BE2C (cell line): ENCODE results near the gene REEP2.

Experiments used
- DNase-seq: peaks from one replicate; pipeline ENCODE4 v3.0.0-alpha.2; 2020
- H3K27me3 ChIP-seq: fragments of 250-450 bp; sonication (Bioruptor Pico); 2 replicates; pipeline ENCODE4 v1.5.1; 2020; ENCODE audit warnings: mild to moderate bottlenecking
- H3K36me3 ChIP-seq: fragments of 250-450 bp; sonication (Bioruptor Pico); 2 replicates; pipeline ENCODE4 v1.5.1; 2020; ENCODE audit warnings: mild to moderate bottlenecking
- H3K4me1 ChIP-seq: fragments of 250-450 bp; sonication (Bioruptor Pico); 2 replicates; pipeline ENCODE4 v1.5.1; 2020
- H3K4me3 ChIP-seq: 2 replicates; pipeline ENCODE4 v1.5.1; 2011; ENCODE audit warnings: low read depth, low read length
- H3K9me3 ChIP-seq: fragments of 250-450 bp; sonication (Bioruptor Pico); 2 replicates; pipeline ENCODE4 v1.5.1; 2020
- CTCF ChIP-seq: IDR thresholded peaks from 2 replicates; pipeline ENCODE4 v1.5.1; 2012; ENCODE audit warnings: mild to moderate bottlenecking, low read depth, low read length

Gene REEP2

GRCh38 chr5:138490648-138491283 lies 51.9 kb downstream of the REEP2 start:
- no peak overlapping the region for H3K4me3 ChIP-seq

GRCh38 chr5:138491284-138491648 lies 52.4 kb downstream of the REEP2 start:
- Histone ChIP-seq H3K27me3 (no peaks in the 10 kb centered on the region), H3K4me3 (peak overlapping the region; percentile 64), H3K36me3 (no peaks in the 10 kb centered on the region), H3K9me3 (no peaks in the 10 kb centered on the region), H3K4me1 (peaks cover 26% of the 10 kb centered on the region)
- no peak for DNase-seq
- TF ChIP-seq CTCF, result no peak

More at GRCh38 chr5:138490648-138491283, 51.9 kb downstream of the REEP2 start:
- H3K27me3 ChIP-seq, result no peaks in the 10 kb centered on the region
- H3K9me3 ChIP-seq, result no peaks in the 10 kb centered on the region
- no peaks in the 10 kb centered on the region for H3K36me3 ChIP-seq
- DNase-seq, result no peak
- H3K4me1 ChIP-seq, result peaks cover 26% of the 10 kb centered on the region
- no peak for TF ChIP-seq CTCF

DNA sequence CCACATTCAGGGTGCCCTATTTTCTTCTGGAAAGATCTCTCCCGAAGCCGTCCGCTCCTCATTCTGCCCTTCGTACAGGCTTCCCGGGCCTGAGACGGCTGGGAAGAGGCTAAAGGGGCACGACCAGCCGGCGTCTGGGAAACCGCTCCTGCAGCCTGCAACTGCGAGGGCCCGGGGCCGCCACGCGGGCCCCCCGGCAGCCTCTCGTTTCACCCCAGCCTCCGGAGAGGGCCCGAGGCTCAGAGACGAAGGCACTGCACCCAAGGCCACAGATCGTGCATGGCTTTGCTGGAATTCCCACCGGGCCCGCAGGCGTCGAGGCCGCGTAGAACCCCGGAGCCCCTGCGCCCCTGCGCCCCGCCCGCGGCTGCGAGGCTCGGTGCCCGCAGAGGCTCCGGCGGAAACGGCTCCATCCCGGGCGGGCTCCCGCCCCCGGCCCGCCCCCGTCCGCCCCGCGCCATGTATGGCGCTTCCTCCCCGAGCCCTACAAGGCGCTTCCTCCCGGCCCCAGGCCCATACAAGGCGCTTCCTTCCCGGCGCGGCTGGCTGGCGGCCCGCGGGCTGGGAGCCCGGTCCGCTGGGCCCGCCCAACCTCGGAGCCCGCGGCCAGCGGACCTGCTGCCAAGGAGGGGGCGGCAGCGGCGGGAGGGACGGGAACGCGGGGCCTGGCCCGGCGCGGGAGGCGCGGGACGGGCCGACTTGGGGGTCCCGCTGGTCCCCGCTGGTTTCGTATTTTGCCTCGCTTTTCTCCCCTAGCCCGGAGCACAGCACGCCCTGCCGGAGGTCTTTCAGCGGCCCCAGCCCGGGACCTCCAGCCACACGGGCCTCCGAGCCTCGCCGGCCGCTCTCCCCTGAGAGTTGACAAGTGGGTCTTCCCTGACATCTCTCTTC lies 53.1 kb downstream of the REEP2 start:
- Histone ChIP-seq H3K36me3 (no peaks in the 10 kb centered on the region), H3K27me3 (no peaks in the 10 kb centered on the region), H3K9me3 (no peaks in the 10 kb centered on the region), H3K4me1 (peaks cover 26% of the 10 kb centered on the region), H3K4me3 (peak overlapping the region; percentile 64)
- no peak for TF ChIP-seq CTCF
- DNase-seq, result peak; percentile 93

DNA sequence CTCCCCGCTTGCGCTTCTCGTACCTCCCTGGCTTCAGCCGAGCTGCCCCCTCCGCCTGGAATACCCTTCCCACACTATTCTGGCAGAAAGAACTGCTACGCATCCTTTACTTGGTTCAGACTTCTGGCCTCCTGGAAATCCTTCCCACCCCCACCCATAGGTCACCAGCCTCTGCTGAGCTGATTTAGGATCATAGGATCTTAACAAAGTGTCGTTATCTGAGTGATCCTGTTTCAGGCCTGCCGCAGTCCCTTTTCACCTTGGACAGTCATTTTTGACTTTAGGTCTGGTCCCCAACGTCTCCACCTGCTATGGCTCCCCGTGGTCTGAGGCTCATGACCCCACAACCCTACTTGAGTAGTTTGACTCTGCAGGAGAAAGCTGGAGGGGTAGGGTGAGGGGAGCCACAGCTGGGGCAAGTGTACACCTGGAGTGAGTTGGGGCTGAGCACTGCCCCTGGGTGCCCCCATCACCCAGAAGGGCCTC lies 53.7 kb downstream of the REEP2 start:
- Histone ChIP-seq H3K9me3 (no peaks in the 10 kb centered on the region), H3K4me1 (peaks cover 26% of the 10 kb centered on the region), H3K36me3 (no peaks in the 10 kb centered on the region), H3K4me3 (peak overlapping the region; percentile 56), H3K27me3 (no peaks in the 10 kb centered on the region)
- DNase-seq, result no peak
- no peak for TF ChIP-seq CTCF

- no peaks in the 10 kb centered on the region for H3K27me3 ChIP-seq
- no peaks in the 10 kb centered on the region for H3K36me3 ChIP-seq
- H3K4me1 ChIP-seq, result peaks cover 19% of the 10 kb centered on the region
- H3K9me3 ChIP-seq, result no peaks in the 10 kb centered on the region
- no peak for TF ChIP-seq CTCF
- DNase-seq, result no peak
- H3K4me3 ChIP-seq, result no peak overlapping the region
Measured at GRCh38 chr5:138495351-138495750, 56.5 kb downstream of the REEP2 start.
